NT2/D1 (cell line): ENCODE measurements around the gene IFNL3.

ENCODE experiments used
- YY1 ChIP-seq: IDR thresholded peaks from 2 replicates; pipeline ENCODE4 v1.6.1; 2011; ENCODE audit not compliant: insufficient read length, insufficient read depth
- ZNF274 ChIP-seq: IDR thresholded peaks from 2 replicates; pipeline ENCODE4 v1.6.1; 2011; ENCODE audit warnings: mild to moderate bottlenecking, low read depth, low read length

- TF ChIP-seq ZNF274 (no peak), YY1 (no peak)
Measured at GRCh38 chr19:39262496-39262895, 17.7 kb upstream of the IFNL3 start.
